ENCODE results near the gene C1orf74. TPM values are rescaled to one million over a fixed set of nuclear protein-coding genes. Genes with fewer than 3 reads are reported as not detected.

Gene C1orf74
- polyA plus RNA-seq, 1 of the 3 experiments (the other 2 are of a cell fraction) = 1.5 TPM

GRCh38 chr1:209784265-209785169, at the start of gene C1orf74 (continued):
- TF ChIP-seq, protein P1, sequence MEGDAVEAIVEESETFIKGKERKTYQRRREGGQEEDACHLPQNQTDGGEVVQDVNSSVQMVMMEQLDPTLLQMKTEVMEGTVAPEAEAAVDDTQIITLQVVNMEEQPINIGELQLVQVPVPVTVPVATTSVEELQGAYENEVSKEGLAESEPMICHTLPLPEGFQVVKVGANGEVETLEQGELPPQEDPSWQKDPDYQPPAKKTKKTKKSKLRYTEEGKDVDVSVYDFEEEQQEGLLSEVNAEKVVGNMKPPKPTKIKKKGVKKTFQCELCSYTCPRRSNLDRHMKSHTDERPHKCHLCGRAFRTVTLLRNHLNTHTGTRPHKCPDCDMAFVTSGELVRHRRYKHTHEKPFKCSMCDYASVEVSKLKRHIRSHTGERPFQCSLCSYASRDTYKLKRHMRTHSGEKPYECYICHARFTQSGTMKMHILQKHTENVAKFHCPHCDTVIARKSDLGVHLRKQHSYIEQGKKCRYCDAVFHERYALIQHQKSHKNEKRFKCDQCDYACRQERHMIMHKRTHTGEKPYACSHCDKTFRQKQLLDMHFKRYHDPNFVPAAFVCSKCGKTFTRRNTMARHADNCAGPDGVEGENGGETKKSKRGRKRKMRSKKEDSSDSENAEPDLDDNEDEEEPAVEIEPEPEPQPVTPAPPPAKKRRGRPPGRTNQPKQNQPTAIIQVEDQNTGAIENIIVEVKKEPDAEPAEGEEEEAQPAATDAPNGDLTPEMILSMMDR (IDR thresholded peaks at IDR 0.05) = no peak
- TF ChIP-seq MEF2A (IDR thresholded peaks at IDR 0.05; ENCODE audit: borderline replicate concordance, low read depth) (no peak), SIN3A (IDR thresholded peaks at IDR 0.05; ENCODE audit: borderline replicate concordance, low read depth, low read length) (peak; percentile 72; the same call in 1 of the 2 replicates), EP300 (IDR thresholded peaks at IDR 0.05; ENCODE audit: borderline replicate concordance in 1 of 2, low read depth in 1 of 2, low read length in 1 of 2) (no peak), RFX5 (IDR thresholded peaks at IDR 0.05; ENCODE audit: low read length) (no peak), FOXM1 (IDR thresholded peaks at IDR 0.05; ENCODE audit: low read depth) (no peak), MXI1 (IDR thresholded peaks at IDR 0.05; ENCODE audit: low read depth, low read length) (peak; percentile 52), TAF1 (IDR thresholded peaks at IDR 0.05; ENCODE audit: borderline replicate concordance, low read depth, low read length) (peak; percentile 76), POLR2AphosphoS5 (IDR thresholded peaks at IDR 0.05; ENCODE audit: low read depth, low read length) (peak; percentile 98), ELF1 (IDR thresholded peaks at IDR 0.05) (peak; percentile 93), NRF1 (IDR thresholded peaks at IDR 0.05; ENCODE audit: low read depth, low read length) (peak; percentile 94)
- TF ChIP-seq, protein P2, sequence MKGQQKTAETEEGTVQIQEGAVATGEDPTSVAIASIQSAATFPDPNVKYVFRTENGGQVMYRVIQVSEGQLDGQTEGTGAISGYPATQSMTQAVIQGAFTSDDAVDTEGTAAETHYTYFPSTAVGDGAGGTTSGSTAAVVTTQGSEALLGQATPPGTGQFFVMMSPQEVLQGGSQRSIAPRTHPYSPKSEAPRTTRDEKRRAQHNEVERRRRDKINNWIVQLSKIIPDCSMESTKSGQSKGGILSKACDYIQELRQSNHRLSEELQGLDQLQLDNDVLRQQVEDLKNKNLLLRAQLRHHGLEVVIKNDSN (IDR thresholded peaks at IDR 0.05; ENCODE audit: borderline replicate concordance, low read depth) = no peak

- peaks cover 64 to 65% of the 10 kb centered on the region in 2 experiments for H3K36me3 ChIP-seq (replicated peaks in 1 of 2; ENCODE audit: control insufficient read depth in 1 of 2, insufficient read depth in 2 of 2, low read length in 1 of 2)
- no peaks in the 10 kb centered on the region for H3K9me2 ChIP-seq
- H3K79me2 ChIP-seq (ENCODE audit: insufficient read depth) = peaks cover 59% of the 10 kb centered on the region
- H3K4me3 ChIP-seq (ENCODE audit: low read depth in 2 of 2, low read length in 1 of 2) = no peak overlapping the region
- POLR2A ChIA-PET = no interaction called here
- H3K9me3 ChIP-seq = no peaks in the 10 kb centered on the region
- no peaks in the 10 kb centered on the region for H3K27me3 ChIP-seq (ENCODE audit: insufficient read depth)
- H3K9ac ChIP-seq = peak overlapping the region; percentile 45; the same call in 1 of the 2 replicates
- peaks cover 2 to 52% of the 10 kb centered on the region in 2 experiments for H3K4me1 ChIP-seq (ENCODE audit: control insufficient read depth in 1 of 2, insufficient read depth in 2 of 2, low read depth in 1 of 2, low read length in 1 of 2)
- peak overlapping the region; percentile 49; the same call in 1 of the 2 replicates for H3K4me2 ChIP-seq
- WGBS (ENCODE audit: low lambda C conversion rate) = 25% methylated on average over 1 of the region's 1 CpG
- CTCF ChIA-PET = interaction anchor here (4.3 kb wide), 1 partner anchor 29 kb away, joined by 14 read pairs; no protein-coding TSS in a partner anchor
- DNase-seq = no peak
- H2AFZ ChIP-seq (ENCODE audit: low read depth) = no peak overlapping the region
- peak overlapping the region in 1 of 2 experiments; percentile 98; a peak in 3 of 4 replicates for H3K27ac ChIP-seq (ENCODE audit: low read depth in 2 of 2, low read length in 1 of 2)
- no peaks in the 10 kb centered on the region for H4K20me1 ChIP-seq (ENCODE audit: insufficient read depth)
- H3F3A ChIP-seq (replicated peaks; ENCODE audit: insufficient read depth) = peaks cover 65% of the 10 kb centered on the region
- TF ChIP-seq RCOR1 (IDR thresholded peaks at IDR 0.05; ENCODE audit: low read length) = no peak
- TF ChIP-seq, protein P3, sequence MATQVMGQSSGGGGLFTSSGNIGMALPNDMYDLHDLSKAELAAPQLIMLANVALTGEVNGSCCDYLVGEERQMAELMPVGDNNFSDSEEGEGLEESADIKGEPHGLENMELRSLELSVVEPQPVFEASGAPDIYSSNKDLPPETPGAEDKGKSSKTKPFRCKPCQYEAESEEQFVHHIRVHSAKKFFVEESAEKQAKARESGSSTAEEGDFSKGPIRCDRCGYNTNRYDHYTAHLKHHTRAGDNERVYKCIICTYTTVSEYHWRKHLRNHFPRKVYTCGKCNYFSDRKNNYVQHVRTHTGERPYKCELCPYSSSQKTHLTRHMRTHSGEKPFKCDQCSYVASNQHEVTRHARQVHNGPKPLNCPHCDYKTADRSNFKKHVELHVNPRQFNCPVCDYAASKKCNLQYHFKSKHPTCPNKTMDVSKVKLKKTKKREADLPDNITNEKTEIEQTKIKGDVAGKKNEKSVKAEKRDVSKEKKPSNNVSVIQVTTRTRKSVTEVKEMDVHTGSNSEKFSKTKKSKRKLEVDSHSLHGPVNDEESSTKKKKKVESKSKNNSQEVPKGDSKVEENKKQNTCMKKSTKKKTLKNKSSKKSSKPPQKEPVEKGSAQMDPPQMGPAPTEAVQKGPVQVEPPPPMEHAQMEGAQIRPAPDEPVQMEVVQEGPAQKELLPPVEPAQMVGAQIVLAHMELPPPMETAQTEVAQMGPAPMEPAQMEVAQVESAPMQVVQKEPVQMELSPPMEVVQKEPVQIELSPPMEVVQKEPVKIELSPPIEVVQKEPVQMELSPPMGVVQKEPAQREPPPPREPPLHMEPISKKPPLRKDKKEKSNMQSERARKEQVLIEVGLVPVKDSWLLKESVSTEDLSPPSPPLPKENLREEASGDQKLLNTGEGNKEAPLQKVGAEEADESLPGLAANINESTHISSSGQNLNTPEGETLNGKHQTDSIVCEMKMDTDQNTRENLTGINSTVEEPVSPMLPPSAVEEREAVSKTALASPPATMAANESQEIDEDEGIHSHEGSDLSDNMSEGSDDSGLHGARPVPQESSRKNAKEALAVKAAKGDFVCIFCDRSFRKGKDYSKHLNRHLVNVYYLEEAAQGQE (IDR thresholded peaks at IDR 0.05; ENCODE audit: low read depth, low read length) = no peak
- TF ChIP-seq ZBTB33 (IDR thresholded peaks at IDR 0.05; ENCODE audit: borderline replicate concordance, low read depth) = peak; percentile 39; the same call in 1 of the 2 replicates
- TF ChIP-seq RXRA (IDR thresholded peaks at IDR 0.05; ENCODE audit: borderline replicate concordance, low read depth) = 0 out of 2 replicates have a peak, but pooled peaks have one; percentile 23
- TF ChIP-seq SMC3 (IDR thresholded peaks at IDR 0.05; ENCODE audit: low read depth, low read length) = no peak
- peak; percentile 90 for TF ChIP-seq TCF12 (IDR thresholded peaks at IDR 0.05)
- peak; percentile 71 for TF ChIP-seq TEAD4 (IDR thresholded peaks at IDR 0.05; ENCODE audit: borderline replicate concordance, insufficient read depth)
- no peak for TF ChIP-seq IRF3 (IDR thresholded peaks at IDR 0.05; ENCODE audit: low read depth, low read length)
- TF ChIP-seq POLR2AphosphoS5 (IDR thresholded peaks at IDR 0.05; ENCODE audit: low read depth, low read length) = peak; percentile 47; the same call in 1 of the 2 replicates
- no peak for TF ChIP-seq GABPA (IDR thresholded peaks at IDR 0.05; ENCODE audit: low read depth)
Measured at GRCh38 chr1:209831615-209832014, 47.3 kb upstream of the C1orf74 start.
